Mucosa of stomach (tissue), 1 donor: Measurements from ENCODE around the gene MEGF10.

Source experiments
- H3K27me3 ChIP-seq: one replicate; pipeline ENCODE4 v1.7.0; 2013; ENCODE audit warnings: mild to moderate bottlenecking, low read length; ENCODE audit not compliant: control insufficient read depth, insufficient read depth
- H3K36me3 ChIP-seq: one replicate; pipeline ENCODE4 v1.7.0; 2013; ENCODE audit warnings: low read length; ENCODE audit not compliant: control insufficient read depth, insufficient read depth
- H3K4me1 ChIP-seq: one replicate; pipeline ENCODE4 v1.7.0; 2013; ENCODE audit warnings: mild to moderate bottlenecking, low read length; ENCODE audit not compliant: control insufficient read depth, insufficient read depth
- H3K4me3 ChIP-seq: one replicate; pipeline ENCODE4 v1.7.0; 2013; ENCODE audit warnings: low read length
- H3K9ac ChIP-seq: one replicate; pipeline ENCODE4 v1.7.0; 2013; ENCODE audit warnings: mild to moderate bottlenecking, low read length, moderate library complexity
- H3K9me3 ChIP-seq: one replicate; pipeline ENCODE4 v1.7.0; 2013; ENCODE audit warnings: mild to moderate bottlenecking, low read length, moderate library complexity; ENCODE audit not compliant: control insufficient read depth
- donor health status: Pancreatic carcinoma.

MEGF10 gene

DNA sequence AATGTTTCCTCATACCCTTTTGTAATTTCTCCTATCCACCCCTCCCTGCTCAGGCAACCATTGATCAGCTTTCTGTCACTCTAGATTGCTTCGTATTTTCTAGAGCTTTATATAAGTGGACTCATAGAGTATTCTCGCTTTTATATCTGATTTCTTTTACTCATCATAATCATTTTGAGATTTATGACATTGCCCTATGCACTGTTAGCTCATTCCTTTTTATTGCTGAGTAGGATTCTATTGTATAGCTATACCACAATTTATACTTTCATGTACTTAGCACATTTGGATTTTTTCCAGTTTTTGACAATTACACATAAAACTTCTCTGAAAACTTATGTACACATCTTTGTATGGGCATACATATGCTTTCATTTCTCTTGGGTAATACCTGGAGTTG, 68.9 kb downstream of the MEGF10 start:
- H3K9ac ChIP-seq = no peak overlapping the region
- no peaks in the 10 kb centered on the region for H3K36me3 ChIP-seq
- H3K9me3 ChIP-seq = no peaks in the 10 kb centered on the region
- H3K27me3 ChIP-seq = no peaks in the 10 kb centered on the region
- H3K4me3 ChIP-seq = no peak overlapping the region
- H3K4me1 ChIP-seq = no peaks in the 10 kb centered on the region

DNA sequence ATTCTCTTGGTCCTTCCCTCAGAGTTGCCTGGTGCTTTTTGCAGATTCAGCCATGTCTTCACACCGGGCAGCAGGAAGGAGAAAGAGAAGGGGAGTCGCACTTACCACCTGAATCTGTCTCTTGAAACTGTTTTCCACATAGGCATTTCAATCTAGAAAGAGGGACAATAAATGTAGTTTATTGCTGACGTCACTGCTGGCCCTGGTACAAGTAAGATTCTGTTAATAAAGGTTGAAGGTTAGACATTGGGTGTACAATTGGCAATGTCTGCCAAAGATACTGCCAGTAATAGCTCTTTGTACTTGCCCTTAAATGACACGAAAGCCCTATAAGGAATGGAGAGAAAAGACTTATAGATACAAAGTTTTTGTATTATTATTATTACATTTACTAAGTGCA, 72.8 kb downstream of the MEGF10 start:
- no peak overlapping the region for H3K9ac ChIP-seq
- H3K9me3 ChIP-seq = no peaks in the 10 kb centered on the region
- H3K4me3 ChIP-seq = no peak overlapping the region

DNA sequence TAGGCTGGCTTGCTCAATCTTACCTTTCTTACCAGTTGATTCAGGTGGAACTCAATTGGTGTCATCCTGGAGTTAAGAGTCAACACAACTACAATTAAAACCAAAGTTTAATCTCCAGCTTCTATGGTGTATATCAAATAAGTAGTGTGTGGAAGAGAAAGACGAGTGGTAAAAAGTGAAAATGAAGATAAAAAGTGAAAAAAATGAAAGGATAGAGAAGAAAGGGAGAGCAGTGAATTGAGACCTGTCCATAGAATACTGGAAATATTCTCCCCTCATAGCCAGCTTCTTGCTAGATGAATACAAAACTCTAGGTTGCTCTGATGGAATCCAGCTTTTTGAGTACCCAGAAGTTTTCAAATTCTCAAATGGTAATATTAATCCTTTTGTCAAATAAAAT, 76.4 kb downstream of the MEGF10 start:
- no peaks in the 10 kb centered on the region for H3K36me3 ChIP-seq
- no peaks in the 10 kb centered on the region for H3K4me1 ChIP-seq
- no peak overlapping the region for H3K4me3 ChIP-seq
- H3K9me3 ChIP-seq = no peaks in the 10 kb centered on the region
- H3K9ac ChIP-seq = no peak overlapping the region
- H3K27me3 ChIP-seq = no peaks in the 10 kb centered on the region

More for the DNA sequence above, 72.8 kb downstream of the MEGF10 start:
- Histone ChIP-seq H3K36me3 (no peaks in the 10 kb centered on the region), H3K4me1 (no peaks in the 10 kb centered on the region), H3K27me3 (no peaks in the 10 kb centered on the region)

DNA sequence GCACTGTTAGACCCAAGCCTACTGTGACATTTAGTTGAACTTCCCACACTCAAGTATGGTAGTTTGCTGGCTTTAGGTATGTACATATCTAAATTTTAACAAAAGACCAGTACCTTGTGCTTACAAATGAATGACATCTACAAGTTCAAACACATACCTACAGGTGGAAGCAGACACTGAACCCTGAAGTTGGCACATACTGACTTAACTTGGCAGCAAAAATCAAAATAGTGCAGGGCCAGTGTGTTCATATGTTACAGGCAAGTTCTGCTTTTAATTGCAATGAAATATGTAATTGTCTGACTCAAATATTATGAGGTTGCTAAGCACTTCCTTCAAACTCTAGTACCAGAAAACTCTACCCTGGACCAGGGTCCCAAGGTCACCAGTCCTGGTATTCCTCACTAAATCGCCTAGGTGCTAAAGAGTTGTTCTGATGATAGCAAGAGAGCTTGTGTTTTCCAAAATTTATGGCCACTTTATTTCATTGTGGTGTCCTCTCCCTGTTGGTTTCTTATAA, 77.4 kb downstream of the MEGF10 start:
- Histone ChIP-seq H3K27me3 (no peaks in the 10 kb centered on the region), H3K9ac (no peak overlapping the region), H3K9me3 (no peaks in the 10 kb centered on the region), H3K36me3 (no peaks in the 10 kb centered on the region), H3K4me3 (no peak overlapping the region), H3K4me1 (no peaks in the 10 kb centered on the region)

DNA sequence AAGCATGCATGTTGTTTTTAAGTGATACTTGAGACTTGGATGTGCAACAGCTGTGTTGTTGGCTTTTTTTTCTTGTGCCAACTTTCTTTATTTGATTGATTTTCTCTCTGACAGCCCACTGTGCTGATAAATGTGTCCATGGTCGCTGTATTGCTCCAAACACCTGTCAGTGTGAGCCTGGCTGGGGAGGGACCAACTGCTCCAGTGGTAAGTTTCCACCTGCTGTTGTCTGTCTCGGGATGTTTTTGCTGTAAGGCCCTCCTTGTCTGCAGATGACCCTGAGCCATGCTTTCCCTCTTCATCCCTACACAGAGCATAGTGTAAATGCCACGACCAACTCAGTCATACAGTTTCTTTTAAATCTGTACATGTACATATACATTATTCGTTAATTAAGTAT, 79.2 kb downstream of the MEGF10 start:
- H3K9ac ChIP-seq = no peak overlapping the region

DNA sequence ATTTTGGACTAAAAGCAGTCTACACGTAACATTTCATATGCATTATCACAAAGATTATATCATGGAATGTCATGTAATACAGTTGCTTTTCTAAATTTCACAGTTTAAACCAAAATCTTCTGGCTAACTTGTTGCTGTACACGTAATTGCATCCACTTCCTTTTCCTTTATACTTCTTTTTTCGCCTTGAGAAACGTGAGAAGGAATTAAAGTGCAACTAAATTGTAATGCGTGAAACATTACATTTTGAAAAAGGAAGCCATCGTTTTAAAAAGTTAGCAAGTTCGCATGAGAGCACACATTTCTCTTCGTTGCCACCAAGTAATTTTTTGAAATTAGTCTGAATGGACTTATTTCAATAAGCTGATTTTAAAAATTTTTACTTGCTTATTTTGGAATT, 80.0 kb downstream of the MEGF10 start:
- Histone ChIP-seq H3K9ac (no peak overlapping the region), H3K36me3 (no peaks in the 10 kb centered on the region), H3K27me3 (no peaks in the 10 kb centered on the region), H3K9me3 (no peaks in the 10 kb centered on the region), H3K4me1 (no peaks in the 10 kb centered on the region), H3K4me3 (no peak overlapping the region)

More for the DNA sequence above, 79.2 kb downstream of the MEGF10 start:
- Histone ChIP-seq H3K27me3 (no peaks in the 10 kb centered on the region), H3K4me3 (no peak overlapping the region), H3K4me1 (no peaks in the 10 kb centered on the region), H3K36me3 (no peaks in the 10 kb centered on the region), H3K9me3 (no peaks in the 10 kb centered on the region)

DNA sequence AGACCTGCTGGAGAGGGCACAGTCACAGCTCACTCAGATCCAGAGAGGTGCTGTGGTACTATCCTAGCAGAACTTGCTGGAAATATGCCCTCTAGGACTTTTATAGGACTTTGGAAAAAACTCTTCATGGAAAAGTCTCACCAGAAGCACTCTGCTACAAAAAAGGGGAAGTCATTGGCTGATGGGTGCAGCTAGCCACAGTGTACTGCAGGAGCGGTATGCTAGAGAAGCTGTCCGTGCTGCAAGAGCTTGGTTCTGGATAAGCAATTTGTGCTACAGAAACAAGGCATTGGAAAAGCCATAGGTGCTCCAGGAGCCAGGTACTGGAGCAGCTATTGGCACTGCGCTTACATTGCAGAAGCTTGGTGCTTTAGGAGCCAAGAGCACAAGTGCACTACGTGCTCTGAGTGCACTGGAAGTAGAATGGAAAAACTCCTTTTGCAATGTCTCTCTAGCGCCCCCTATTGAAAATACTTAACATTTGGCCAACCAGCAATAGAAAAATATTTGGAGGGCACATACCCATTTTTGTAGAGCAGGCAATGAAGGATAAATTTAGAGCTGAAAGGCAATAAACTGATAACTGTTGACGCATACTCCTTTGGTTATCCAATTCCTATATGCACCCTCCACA, 83.4 kb downstream of the MEGF10 start:
- Histone ChIP-seq H3K4me1 (no peaks in the 10 kb centered on the region), H3K4me3 (no peak overlapping the region), H3K9ac (no peak overlapping the region)

DNA sequence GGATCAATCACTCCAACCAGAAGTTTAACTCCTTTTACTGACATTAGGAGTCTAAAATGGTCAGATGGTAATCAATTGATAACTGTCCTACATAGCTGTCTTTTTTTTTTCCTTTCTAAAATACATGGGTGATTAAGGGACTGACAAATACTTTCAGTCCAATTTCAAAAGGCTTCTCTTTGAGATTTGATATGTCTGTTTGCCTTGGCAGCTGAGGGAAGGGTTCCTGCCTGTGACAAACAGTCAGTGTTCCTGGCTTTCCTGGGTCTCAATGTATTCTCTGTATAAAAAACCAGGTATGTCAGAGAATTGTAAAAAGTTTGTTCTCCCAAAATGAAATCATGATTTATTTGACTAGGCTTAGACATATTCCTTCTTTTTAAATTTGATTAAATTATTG, 84.5 kb downstream of the MEGF10 start:
- Histone ChIP-seq H3K4me1 (no peaks in the 10 kb centered on the region), H3K27me3 (no peaks in the 10 kb centered on the region), H3K9me3 (no peaks in the 10 kb centered on the region), H3K9ac (no peak overlapping the region), H3K36me3 (no peaks in the 10 kb centered on the region), H3K4me3 (no peak overlapping the region)

More for the DNA sequence above, 83.4 kb downstream of the MEGF10 start:
- Histone ChIP-seq H3K27me3 (no peaks in the 10 kb centered on the region), H3K36me3 (no peaks in the 10 kb centered on the region), H3K9me3 (no peaks in the 10 kb centered on the region)

DNA sequence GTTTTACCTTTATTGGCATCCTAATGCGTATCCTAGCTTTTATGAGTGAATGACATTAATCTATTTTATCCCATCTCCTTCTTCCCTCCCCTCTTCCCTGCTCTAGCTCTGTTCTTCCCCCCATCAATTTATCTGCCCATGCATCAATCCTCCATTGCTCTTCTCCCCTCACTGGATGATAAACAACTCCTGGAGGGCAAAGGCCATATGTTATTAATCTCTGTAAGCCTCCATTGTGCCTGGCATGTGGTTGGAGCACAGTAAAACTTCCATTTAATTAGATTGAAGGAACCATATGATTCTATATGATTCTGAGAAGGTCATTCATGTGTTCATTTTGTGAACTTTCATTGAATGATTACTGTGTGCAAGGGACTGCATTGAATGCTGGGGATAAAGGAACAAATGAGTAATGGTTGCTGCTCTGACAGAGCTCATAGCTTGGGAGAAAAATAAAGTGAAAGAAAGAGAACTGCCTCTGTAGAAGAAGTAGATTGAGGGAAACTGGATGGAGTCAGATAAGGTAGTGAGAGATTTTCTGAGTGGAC, 85.0 kb downstream of the MEGF10 start:
- Histone ChIP-seq H3K4me3 (no peak overlapping the region), H3K36me3 (no peaks in the 10 kb centered on the region)

DNA sequence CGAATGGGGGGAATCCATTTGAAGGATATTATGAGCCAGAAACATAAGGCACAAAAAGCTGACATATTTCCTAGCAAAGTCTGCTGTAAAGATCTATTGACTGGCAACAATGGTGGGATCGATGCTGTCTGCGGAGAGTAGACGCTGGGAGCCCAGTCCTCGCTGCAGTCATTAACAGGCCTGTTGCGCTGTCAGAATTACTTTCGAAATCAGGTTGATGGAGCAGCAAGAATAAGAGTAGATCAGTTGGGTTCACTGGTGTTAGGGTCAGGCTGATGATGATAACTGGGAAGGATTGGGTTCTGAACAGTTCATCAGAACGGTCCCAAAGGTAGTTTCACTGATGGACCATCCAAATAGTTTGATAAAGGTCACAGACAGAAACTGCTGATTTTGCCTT, 87.1 kb downstream of the MEGF10 start:
- Histone ChIP-seq H3K27me3 (no peaks in the 10 kb centered on the region), H3K9ac (no peak overlapping the region), H3K4me3 (no peak overlapping the region), H3K9me3 (no peaks in the 10 kb centered on the region), H3K36me3 (no peaks in the 10 kb centered on the region), H3K4me1 (no peaks in the 10 kb centered on the region)

More for the DNA sequence above, 85.0 kb downstream of the MEGF10 start:
- H3K9me3 ChIP-seq = no peaks in the 10 kb centered on the region
- H3K4me1 ChIP-seq = no peaks in the 10 kb centered on the region
- H3K9ac ChIP-seq = no peak overlapping the region
- H3K27me3 ChIP-seq = no peaks in the 10 kb centered on the region

DNA sequence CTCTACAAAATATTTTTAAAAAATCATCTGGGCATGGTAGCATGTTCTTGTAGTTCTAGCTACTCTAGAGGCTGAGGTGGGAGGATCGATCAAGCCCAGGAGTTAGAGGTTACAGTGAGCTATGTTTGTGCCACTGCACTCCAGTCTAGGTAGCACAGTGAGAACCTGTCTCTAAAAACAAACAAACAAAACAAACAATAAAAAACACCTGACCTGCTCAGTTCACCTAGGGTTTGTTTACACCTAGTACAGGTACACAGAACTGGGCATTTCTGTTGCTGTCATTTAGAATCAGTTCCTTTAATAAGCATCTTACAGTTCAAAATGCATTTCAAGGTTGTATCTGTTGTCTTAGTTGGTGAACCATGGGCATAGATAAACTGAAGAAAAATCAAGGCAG, 95.3 kb downstream of the MEGF10 start:
- Histone ChIP-seq H3K36me3 (no peaks in the 10 kb centered on the region), H3K4me1 (no peaks in the 10 kb centered on the region), H3K9ac (no peak overlapping the region), H3K27me3 (no peaks in the 10 kb centered on the region), H3K9me3 (no peaks in the 10 kb centered on the region), H3K4me3 (no peak overlapping the region)

DNA sequence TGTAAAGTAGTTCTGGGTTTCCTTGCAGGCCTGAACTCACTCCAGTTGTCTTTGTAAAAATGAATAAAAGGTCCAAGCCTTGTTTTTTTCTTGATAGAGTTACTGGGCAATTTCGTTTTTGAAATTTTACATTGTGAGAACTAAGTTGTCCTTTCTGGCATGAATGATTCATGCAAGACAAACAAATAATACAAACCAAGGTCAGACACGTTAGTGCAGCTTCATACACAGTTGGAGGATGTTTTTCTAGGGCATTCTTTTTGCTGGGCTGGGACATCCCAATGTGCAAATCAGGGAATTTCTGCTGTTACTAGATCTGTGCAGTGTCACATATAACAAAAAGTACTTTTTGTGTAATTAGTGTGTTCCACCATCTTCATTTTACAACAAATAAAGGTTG, 96.0 kb downstream of the MEGF10 start:
- Histone ChIP-seq H3K36me3 (no peaks in the 10 kb centered on the region), H3K4me3 (no peak overlapping the region), H3K9me3 (no peaks in the 10 kb centered on the region), H3K4me1 (no peaks in the 10 kb centered on the region), H3K27me3 (no peaks in the 10 kb centered on the region), H3K9ac (no peak overlapping the region)
